ENCODE measurements around the gene CD99. TPM values are rescaled to one million over a fixed set of nuclear protein-coding genes. Genes with fewer than 3 reads are reported as not detected.

The CD99 gene
- total RNA-seq, 2 donors from 2014 or later = 227 to 275 TPM

DNA sequence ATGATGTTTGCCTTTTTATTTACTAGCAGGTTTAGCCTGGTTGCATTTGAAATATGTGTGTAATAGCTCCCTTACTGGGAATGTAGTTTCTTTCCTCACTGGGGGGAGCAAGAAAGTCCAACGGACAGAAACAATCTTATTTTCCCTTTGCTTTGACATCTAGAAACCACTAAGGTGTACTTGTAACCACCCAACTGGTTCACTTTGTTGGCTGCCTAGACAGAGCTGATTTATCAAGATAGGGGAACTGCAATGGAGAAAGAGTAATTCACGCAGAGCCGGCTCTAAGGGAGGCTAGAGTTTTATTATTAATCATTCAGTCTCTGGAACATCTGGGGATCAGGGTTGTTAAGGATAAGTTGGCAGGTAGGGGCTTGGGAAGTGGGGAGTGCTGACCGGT, 91.1 kb downstream of the CD99 start:
- Mint-ChIP-seq H3K27ac (peak overlapping the region; percentile 53), H3K4me1 (no peaks in the 10 kb centered on the region), H3K4me3 (no peak overlapping the region), H3K36me3 (ENCODE audit: low read depth) (peaks cover 3% of the 10 kb centered on the region), H3K27me3 (peaks cover 8% of the 10 kb centered on the region)
- no peaks in the 10 kb centered on the region for H3K9me3 ChIP-seq (ENCODE audit: control insufficient read depth, low read length, poor library complexity, severe bottlenecking)
- DNase-seq = no peak
- ATAC-seq = no peak

DNA sequence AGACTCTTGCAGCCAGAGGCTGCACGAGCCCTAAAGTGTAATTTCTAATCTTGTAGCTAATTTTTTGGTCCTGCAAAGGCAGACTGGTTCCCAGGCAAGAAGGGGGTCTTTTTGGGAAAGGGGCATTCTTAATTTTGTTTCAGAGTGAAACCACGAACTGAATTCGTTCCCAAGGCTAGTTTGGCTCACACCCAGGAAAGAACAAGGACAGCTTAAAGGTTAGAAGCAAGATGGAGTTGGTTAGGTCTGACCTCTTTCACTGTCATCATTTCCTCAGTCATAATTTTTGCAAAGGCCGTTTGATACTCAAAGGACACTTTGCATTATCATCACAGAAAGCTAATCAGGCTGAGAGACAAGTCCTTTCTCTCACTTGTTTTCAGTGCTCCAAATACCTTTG, 91.7 kb downstream of the CD99 start:
- H3K27me3 Mint-ChIP-seq = peaks cover 7% of the 10 kb centered on the region
- H3K4me1 Mint-ChIP-seq = no peaks in the 10 kb centered on the region

DNA sequence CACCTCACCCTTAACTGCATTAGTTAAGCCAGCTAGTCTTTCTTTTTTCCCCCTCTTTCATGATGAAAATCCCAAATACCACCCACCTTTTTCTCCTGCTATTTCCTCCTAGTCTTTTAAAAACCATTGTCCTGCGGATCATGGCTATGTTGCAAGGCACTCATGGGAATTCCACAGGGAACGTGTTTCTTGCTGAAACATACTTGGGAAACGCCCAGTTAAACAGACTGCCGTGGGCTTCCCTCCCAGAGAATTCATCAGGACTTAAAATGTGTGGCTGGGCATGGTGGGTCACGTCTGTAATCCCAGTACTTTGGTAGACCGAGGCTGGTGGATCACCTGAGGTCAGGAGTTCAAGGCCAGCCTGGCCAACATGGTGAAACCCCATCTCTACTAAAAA, 92.9 kb downstream of the CD99 start:
- Mint-ChIP-seq H3K4me1 (no peaks in the 10 kb centered on the region), H3K36me3 (ENCODE audit: low read depth) (peaks cover 3% of the 10 kb centered on the region), H3K27me3 (peaks cover 7% of the 10 kb centered on the region), H3K4me3 (no peak overlapping the region), H3K27ac (no peak overlapping the region)
- no peak for ATAC-seq
- no peak for DNase-seq
- no peaks in the 10 kb centered on the region for H3K9me3 ChIP-seq (ENCODE audit: control insufficient read depth, low read length, poor library complexity, severe bottlenecking)

More for the DNA sequence above, 91.7 kb downstream of the CD99 start:
- peaks cover 3% of the 10 kb centered on the region for H3K36me3 Mint-ChIP-seq (ENCODE audit: low read depth)
- no peak overlapping the region for H3K4me3 Mint-ChIP-seq
- H3K27ac Mint-ChIP-seq = peak overlapping the region; percentile 53
- DNase-seq (no peak), ATAC-seq (no peak)
- H3K9me3 ChIP-seq (ENCODE audit: control insufficient read depth, low read length, poor library complexity, severe bottlenecking) = no peaks in the 10 kb centered on the region

DNA sequence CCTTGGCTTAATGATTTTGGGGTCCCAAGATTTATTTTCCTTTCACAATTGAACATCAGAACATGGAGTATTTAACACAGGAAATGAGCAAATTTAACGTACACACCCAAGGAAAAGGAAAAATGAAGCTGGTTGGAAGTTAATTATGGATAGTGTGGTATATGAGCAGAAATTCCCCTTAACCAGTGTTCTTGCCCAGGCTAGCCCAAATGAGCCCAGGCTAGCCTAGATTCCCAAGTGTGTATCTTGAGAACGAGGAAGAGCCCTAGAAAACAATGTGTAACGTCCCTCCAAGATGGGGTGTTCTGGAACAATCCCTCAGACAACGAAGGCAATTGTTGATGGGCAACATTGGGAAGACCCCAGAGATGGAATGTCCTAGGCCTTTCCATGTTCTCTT, 94.4 kb downstream of the CD99 start:
- ATAC-seq (no peak), DNase-seq (no peak)
- Mint-ChIP-seq H3K27ac (no peak overlapping the region), H3K27me3 (peaks cover 7% of the 10 kb centered on the region), H3K4me1 (no peaks in the 10 kb centered on the region), H3K36me3 (ENCODE audit: low read depth) (peaks cover 3% of the 10 kb centered on the region), H3K4me3 (no peak overlapping the region)
- no peaks in the 10 kb centered on the region for H3K9me3 ChIP-seq (ENCODE audit: control insufficient read depth, low read length, poor library complexity, severe bottlenecking)

DNA sequence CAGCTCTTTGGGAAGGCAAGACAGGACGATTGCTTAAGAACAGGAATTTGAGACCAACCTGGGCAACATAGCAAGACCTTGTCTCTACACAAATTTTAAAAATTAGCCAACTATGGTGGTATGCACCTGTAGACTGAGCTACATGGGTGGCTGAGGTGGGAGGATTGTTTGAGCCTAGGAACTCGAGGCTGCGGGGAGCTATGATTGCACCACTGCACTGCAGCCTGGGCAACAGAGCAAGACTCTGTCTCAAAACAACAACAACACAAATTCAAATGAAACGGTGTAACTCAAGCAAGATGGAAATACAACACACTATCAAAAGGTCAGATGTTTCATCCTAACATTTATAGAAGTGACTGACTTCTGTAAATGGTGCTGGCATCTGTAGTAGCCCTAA, 97.9 kb downstream of the CD99 start:
- Mint-ChIP-seq H3K27ac (no peak overlapping the region), H3K36me3 (ENCODE audit: low read depth) (peaks cover 3% of the 10 kb centered on the region), H3K4me3 (no peak overlapping the region), H3K27me3 (peaks cover 6% of the 10 kb centered on the region), H3K4me1 (no peaks in the 10 kb centered on the region)
- H3K9me3 ChIP-seq (ENCODE audit: control insufficient read depth, low read length, poor library complexity, severe bottlenecking) = no peaks in the 10 kb centered on the region
- DNase-seq (no peak), ATAC-seq (no peak)

DNA sequence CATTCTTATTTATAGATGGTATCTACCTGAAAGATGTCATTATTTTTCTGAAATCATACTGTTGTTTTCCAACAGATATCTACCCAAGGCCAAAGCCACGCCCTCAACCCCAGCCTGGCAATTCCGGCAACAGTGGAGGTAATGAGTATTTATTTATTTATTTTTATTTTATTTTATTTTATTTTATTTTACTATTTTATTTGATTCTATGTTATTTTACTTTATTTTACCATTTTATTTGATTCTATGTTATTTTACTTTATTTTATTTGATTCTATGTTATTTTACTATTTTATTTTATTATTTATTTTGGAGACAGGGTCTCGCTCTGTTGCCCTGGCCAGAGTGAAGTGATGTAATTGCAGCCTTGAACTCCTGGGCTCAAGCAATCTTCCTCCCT, 98.5 kb downstream of the CD99 start:
- DNase-seq = no peak
- H3K27ac Mint-ChIP-seq = no peak overlapping the region
- ATAC-seq = no peak
- H3K4me3 Mint-ChIP-seq = no peak overlapping the region
- no peaks in the 10 kb centered on the region for H3K4me1 Mint-ChIP-seq
- H3K9me3 ChIP-seq (ENCODE audit: control insufficient read depth, low read length, poor library complexity, severe bottlenecking) = no peaks in the 10 kb centered on the region
- H3K36me3 Mint-ChIP-seq (ENCODE audit: low read depth) = peaks cover 3% of the 10 kb centered on the region
- H3K27me3 Mint-ChIP-seq = peaks cover 6% of the 10 kb centered on the region

Other genes starting within 250 kb of the CD99 start
- gene DHRSX, start 190.3 kb upstream of the CD99 start, total RNA-seq = 10 to 100 TPM; 11.6 to 14.2 TPM
- 10 to 100 TPM; 19.8 to 19.9 TPM for gene ZBED1, start 190.3 kb upstream of the CD99 start, total RNA-seq
- gene XG, start 60.7 kb downstream of the CD99 start, total RNA-seq = under 1 TPM in 1 of 2 donors, not detected in 1; 0.34 TPM
- gene GYG2, start 137.6 kb downstream of the CD99 start, total RNA-seq = not detected
- 1 to 10 TPM; 2.2 to 3.6 TPM for gene ARSD, start 238.0 kb downstream of the CD99 start, total RNA-seq

Measured in T-helper 17 cell (primary cell).